Measurements from ENCODE around the gene STK17B. TPM values are rescaled to one million over a fixed set of nuclear protein-coding genes. Genes with fewer than 3 reads are reported as not detected.

STK17B gene
- total and polyA plus RNA-seq, 9 of the 15 experiments (the other 6 are each of a cell fraction or from before 2014, with no cell fraction given): 2.3 to 17.7 (median 8.5) TPM

DNA sequence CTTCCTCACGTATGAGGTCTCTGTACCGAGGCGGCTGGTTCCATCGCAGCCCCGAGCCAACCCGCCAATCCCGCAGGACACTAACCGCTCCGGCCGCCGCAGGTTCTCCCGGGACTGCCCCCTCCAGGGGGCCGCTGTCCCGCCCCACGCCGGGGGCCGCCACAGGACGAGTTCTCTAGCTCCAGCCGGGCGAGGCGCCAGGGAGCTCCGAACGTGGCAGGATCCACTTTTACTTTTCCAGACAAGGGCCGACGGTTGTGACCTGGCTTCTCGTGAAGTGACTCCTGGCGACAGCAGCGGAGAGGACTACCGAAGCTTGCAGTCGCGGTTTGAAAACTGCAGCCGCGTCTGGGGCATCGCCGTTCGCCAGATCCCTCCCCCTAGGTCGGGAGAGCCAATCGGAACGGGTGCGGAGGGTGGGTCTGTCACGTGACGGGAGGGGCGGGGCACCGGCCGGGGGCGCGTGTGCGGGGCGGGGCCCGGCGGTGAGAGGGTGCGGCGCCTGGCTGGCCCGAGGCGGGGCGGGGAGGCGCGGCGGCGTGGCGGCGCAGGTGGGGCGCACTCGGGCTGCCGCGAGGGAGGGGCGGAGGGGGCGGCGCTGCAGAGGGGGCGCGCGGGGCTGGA lies at the start of gene STK17B (continued):
- TF ChIP-seq, protein P1, sequence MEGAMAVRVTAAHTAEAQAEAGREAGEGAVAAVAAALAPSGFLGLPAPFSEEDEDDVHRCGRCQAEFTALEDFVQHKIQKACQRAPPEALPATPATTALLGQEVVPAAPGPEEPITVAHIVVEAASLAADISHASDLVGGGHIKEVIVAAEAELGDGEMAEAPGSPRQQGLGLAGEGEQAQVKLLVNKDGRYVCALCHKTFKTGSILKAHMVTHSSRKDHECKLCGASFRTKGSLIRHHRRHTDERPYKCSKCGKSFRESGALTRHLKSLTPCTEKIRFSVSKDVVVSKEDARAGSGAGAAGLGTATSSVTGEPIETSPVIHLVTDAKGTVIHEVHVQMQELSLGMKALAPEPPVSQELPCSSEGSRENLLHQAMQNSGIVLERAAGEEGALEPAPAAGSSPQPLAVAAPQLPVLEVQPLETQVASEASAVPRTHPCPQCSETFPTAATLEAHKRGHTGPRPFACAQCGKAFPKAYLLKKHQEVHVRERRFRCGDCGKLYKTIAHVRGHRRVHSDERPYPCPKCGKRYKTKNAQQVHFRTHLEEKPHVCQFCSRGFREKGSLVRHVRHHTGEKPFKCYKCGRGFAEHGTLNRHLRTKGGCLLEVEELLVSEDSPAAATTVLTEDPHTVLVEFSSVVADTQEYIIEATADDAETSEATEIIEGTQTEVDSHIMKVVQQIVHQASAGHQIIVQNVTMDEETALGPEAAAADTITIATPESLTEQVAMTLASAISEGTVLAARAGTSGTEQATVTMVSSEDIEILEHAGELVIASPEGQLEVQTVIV (CRISPR knock-in tag; IDR thresholded peaks at IDR 0.05; ENCODE audit: borderline replicate concordance): no peak
- TF ChIP-seq CREB1 (IDR thresholded peaks at IDR 0.05) (no peak), CREB1 (CRISPR knock-in tag; IDR thresholded peaks at IDR 0.05) (no peak), ZNF23 (CRISPR knock-in tag; IDR thresholded peaks at IDR 0.05) (no peak), SUPT5H (IDR thresholded peaks at IDR 0.05) (peak; percentile 91), ZBTB7A (IDR thresholded peaks at IDR 0.05; ENCODE audit: borderline replicate concordance, control insufficient read depth, low read depth, low read length) (peak; percentile 39; the same call in 1 of the 2 replicates), SLC30A9 (CRISPR knock-in tag; IDR thresholded peaks at IDR 0.05) (no peak), ZFP1 (CRISPR knock-in tag; IDR thresholded peaks at IDR 0.05) (no peak), ZNF740 (CRISPR knock-in tag; IDR thresholded peaks at IDR 0.05) (no peak), ZNF740 (tag; IDR thresholded peaks at IDR 0.05) (no peak), ZNF121 (CRISPR knock-in tag; conservative IDR thresholded peaks at IDR 0.05) (no peak), NR0B1 (IDR thresholded peaks at IDR 0.05; ENCODE audit: partially characterized antibody) (no peak)
- TF ChIP-seq, protein P2, sequence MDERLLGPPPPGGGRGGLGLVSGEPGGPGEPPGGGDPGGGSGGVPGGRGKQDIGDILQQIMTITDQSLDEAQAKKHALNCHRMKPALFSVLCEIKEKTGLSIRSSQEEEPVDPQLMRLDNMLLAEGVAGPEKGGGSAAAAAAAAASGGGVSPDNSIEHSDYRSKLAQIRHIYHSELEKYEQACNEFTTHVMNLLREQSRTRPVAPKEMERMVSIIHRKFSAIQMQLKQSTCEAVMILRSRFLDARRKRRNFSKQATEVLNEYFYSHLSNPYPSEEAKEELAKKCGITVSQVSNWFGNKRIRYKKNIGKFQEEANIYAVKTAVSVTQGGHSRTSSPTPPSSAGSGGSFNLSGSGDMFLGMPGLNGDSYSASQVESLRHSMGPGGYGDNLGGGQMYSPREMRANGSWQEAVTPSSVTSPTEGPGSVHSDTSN (CRISPR knock-in tag; IDR thresholded peaks at IDR 0.05; ENCODE audit: low read depth): no peak
- TF ChIP-seq, protein P2 (tag; conservative IDR thresholded peaks at IDR 0.05; ENCODE audit: low read depth): no peak
- TF ChIP-seq, protein P3, sequence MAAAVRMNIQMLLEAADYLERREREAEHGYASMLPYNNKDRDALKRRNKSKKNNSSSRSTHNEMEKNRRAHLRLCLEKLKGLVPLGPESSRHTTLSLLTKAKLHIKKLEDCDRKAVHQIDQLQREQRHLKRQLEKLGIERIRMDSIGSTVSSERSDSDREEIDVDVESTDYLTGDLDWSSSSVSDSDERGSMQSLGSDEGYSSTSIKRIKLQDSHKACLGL (CRISPR knock-in tag; IDR thresholded peaks at IDR 0.05; ENCODE audit: borderline replicate concordance, poor library complexity, severe bottlenecking): no peak
- TF ChIP-seq, protein P4, sequence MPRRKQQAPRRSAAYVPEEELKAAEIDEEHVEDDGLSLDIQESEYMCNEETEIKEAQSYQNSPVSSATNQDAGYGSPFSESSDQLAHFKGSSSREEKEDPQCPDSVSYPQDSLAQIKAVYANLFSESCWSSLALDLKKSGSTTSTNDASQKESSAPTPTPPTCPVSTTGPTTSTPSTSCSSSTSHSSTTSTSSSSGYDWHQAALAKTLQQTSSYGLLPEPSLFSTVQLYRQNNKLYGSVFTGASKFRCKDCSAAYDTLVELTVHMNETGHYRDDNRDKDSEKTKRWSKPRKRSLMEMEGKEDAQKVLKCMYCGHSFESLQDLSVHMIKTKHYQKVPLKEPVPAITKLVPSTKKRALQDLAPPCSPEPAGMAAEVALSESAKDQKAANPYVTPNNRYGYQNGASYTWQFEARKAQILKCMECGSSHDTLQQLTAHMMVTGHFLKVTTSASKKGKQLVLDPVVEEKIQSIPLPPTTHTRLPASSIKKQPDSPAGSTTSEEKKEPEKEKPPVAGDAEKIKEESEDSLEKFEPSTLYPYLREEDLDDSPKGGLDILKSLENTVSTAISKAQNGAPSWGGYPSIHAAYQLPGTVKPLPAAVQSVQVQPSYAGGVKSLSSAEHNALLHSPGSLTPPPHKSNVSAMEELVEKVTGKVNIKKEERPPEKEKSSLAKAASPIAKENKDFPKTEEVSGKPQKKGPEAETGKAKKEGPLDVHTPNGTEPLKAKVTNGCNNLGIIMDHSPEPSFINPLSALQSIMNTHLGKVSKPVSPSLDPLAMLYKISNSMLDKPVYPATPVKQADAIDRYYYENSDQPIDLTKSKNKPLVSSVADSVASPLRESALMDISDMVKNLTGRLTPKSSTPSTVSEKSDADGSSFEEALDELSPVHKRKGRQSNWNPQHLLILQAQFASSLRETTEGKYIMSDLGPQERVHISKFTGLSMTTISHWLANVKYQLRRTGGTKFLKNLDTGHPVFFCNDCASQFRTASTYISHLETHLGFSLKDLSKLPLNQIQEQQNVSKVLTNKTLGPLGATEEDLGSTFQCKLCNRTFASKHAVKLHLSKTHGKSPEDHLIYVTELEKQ (CRISPR knock-in tag; IDR thresholded peaks at IDR 0.05): no peak
